Measurements from ENCODE around the gene FSCN2. TPM values are rescaled to one million over a fixed set of nuclear protein-coding genes. Genes with fewer than 3 reads are reported as not detected.

FSCN2 gene
- total RNA-seq, 4 donors from 2014 or later: 0.46 to 2.7 (median 1.8) TPM

DNA sequence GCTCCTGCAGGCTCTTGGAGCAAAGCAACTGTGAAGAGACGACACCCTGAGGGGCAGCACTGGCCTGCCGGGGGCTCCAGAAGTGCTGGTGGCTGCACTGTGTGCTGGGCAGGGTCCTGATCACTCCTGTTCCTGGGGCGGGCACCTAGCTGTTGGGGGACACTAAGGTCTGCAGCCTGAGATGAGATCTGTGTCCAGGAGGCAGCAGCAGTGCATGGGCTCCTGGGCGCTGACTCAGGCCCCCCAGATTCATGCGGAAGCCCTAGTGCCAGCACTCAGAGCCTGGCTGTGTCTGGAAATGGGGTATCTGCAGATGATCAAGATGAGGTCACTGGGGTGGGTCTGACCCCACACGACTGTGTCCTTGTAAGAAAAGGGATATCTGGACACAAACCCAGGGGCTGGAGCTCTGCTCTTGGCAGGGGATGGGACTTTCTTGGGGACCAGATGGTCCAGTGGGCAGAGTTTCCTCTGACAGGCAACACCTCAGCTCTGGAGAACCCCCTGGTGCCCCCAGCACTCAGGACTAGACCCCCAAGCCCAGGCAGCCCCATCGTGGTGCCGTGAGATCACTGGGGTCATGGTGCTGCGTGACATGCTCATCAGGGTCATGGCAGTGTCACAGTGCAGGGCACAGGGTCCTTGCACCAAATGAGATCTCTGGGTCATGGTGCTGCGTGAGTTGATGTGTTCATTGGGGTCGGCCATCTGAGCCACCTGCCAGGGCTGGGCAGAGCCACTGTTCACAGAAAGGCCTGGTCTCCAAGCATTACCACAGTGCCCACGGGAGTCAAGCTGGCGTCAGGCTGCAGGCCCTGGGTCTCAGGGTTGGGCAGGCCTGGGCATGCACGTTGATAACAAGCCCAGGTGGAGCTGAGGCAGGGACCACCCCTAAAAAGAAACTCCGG, 14.5 kb downstream of the FSCN2 start:
- WGBS, 2 donors: 87 to 89% methylated on average over 11 to 14 of the region's 15 CpGs
- H3K4me3 ChIP-seq (ENCODE audit: low read depth, poor library complexity, severe bottlenecking): no peak overlapping the region
- no peak for TF ChIP-seq POLR2A (IDR thresholded peaks at IDR 0.05)
- TF ChIP-seq, protein P1, sequence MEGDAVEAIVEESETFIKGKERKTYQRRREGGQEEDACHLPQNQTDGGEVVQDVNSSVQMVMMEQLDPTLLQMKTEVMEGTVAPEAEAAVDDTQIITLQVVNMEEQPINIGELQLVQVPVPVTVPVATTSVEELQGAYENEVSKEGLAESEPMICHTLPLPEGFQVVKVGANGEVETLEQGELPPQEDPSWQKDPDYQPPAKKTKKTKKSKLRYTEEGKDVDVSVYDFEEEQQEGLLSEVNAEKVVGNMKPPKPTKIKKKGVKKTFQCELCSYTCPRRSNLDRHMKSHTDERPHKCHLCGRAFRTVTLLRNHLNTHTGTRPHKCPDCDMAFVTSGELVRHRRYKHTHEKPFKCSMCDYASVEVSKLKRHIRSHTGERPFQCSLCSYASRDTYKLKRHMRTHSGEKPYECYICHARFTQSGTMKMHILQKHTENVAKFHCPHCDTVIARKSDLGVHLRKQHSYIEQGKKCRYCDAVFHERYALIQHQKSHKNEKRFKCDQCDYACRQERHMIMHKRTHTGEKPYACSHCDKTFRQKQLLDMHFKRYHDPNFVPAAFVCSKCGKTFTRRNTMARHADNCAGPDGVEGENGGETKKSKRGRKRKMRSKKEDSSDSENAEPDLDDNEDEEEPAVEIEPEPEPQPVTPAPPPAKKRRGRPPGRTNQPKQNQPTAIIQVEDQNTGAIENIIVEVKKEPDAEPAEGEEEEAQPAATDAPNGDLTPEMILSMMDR (IDR thresholded peaks at IDR 0.05): no peak
- intact Hi-C loops (cut with DNase I; ENCODE audit: low total_unique reads): no loop called here
- DNase-seq (ENCODE audit: low spot score in 2 of 2): no peak

DNA sequence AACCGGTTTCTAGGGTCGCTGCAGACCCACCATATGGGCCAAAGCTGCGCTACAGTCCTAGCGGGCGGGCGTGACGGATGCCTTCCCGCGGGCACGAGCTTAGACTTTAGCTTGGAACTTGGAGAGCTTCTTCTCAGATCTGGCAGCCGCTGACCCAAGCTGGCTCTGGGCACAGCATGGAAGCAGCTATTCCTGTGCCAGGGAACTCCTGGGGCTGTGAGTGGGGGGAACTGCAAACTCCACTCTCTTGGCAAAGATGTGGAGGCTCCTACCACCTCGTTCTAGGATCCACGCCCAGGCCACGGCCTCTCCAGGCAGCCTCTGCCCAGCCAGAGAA, 15.1 kb downstream of the FSCN2 start:
- no peak for DNase-seq (ENCODE audit: low spot score in 2 of 2)
- TF ChIP-seq, protein P1 (IDR thresholded peaks at IDR 0.05): no peak
- TF ChIP-seq POLR2A (IDR thresholded peaks at IDR 0.05): no peak
- 81 to 90% methylated on average over 14 of the region's 14 CpGs for WGBS, 2 donors
- intact Hi-C loops (cut with DNase I; ENCODE audit: low total_unique reads): no loop called here
- H3K4me3 ChIP-seq (ENCODE audit: low read depth, poor library complexity, severe bottlenecking): no peak overlapping the region

DNA sequence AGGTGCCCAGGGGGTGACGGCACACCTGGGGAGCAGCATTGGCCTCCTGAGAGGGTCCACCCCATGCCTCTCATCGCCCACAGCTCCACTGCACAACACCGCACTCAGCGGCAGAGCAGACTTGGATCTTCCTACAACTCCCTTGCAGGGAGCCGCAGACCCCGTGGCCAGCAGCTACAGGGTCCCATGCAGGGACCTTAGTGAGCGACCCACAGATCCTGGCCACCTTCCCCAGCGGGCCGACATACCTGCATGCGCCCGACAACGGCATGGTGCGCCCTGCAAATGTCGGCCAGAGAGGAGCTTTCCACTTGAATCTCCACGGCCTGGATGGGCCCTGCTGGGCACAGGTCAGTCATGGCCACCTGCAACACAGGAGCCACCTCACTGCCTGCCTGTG, 15.6 kb downstream of the FSCN2 start:
- DNase-seq (ENCODE audit: low spot score in 2 of 2): no peak
- intact Hi-C loops (cut with DNase I; ENCODE audit: low total_unique reads): no loop called here
- WGBS, 2 donors: 94 to 96% methylated on average over 10 to 14 of the region's 15 CpGs
- TF ChIP-seq POLR2A (IDR thresholded peaks at IDR 0.05): no peak
- TF ChIP-seq, protein P1 (IDR thresholded peaks at IDR 0.05): no peak
- no peak overlapping the region for H3K4me3 ChIP-seq (ENCODE audit: low read depth, poor library complexity, severe bottlenecking)

DNA sequence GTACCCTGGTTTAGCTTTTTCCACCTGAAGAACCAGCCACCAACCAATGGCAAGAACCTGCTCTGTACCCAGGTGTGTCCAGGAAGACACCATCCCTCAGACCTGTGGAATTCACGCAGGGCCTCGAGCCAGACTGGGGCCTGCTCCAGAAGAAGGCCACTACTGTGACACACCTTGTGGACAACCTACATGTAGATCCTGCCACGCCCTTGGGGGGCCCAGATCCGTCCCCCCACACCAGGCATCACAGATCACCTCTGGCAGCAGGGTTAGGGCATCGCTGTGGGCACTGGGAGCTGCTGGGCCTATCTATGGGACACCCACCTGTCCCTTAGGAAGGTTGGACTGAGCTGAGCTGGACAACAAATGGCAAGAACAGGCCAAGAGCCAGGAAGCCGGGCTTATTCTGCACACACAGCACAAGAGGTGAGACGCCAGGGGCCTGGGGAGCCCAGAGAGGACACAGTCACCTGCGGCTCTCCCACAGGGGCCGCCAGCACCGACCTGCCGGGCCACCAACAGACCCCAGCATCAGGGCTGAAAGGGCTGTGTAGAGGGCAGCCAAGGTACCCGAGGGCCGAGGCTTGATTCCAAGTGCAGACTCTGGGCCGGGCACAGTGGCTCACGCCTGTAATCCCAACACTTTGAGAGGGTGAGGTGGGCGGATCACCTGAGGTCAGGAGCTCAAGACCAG, 16.3 kb downstream of the FSCN2 start:
- no peak for DNase-seq (ENCODE audit: low spot score in 2 of 2)
- intact Hi-C loops (cut with DNase I; ENCODE audit: low total_unique reads): no loop called here
- H3K4me3 ChIP-seq (ENCODE audit: low read depth, poor library complexity, severe bottlenecking): no peak overlapping the region
- WGBS, 2 donors: 91 to 92% methylated on average over 8 to 15 of the region's 16 CpGs
- TF ChIP-seq POLR2A (IDR thresholded peaks at IDR 0.05): no peak
- TF ChIP-seq, protein P1 (IDR thresholded peaks at IDR 0.05): no peak

DNA sequence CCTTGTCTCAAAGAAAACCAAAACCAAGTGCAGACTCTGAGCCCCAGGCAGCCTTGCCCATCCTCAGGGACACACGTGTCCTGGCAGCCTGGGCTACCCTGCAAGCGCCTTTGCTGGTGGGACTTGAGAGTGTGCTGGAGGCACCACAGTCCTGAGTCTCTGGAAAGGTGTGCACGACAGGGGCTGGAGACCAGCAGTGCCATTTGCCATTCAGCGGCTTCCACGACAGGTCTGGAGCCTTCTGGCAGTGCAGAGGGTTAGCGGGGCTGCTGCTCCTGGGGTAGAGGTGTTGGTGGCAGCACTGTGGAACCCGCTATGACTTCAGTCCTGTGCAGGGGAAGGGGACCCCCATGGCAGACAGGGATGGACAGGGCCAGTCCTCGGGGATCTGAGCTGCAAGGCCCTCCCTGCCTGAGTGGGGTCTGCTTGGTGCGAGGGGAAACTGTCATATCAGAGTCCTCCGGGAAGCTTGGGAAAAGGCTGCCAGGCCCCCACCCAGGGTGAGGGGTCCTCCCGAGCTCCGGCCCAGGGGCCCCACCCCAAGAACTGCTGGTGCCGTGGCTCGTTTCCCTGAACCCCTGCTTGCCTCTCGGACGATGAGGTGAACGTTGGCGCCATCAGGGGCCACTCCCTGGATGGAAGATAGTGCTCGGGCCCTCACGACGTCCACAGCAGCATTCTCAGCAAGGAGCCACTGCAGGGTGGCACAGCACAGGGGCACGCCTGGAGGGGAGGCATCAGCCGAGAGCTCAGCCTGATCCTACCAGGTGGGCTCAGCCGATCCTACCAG, 17.2 kb downstream of the FSCN2 start:
- no peak for DNase-seq (ENCODE audit: low spot score in 2 of 2)
- intact Hi-C loops (cut with DNase I; ENCODE audit: low total_unique reads): no loop called here
- TF ChIP-seq POLR2A (IDR thresholded peaks at IDR 0.05): no peak
- TF ChIP-seq, protein P1 (IDR thresholded peaks at IDR 0.05): no peak
- 83 to 90% methylated on average over 13 to 17 of the region's 24 CpGs for WGBS, 2 donors
- H3K4me3 ChIP-seq (ENCODE audit: low read depth, poor library complexity, severe bottlenecking): no peak overlapping the region

Measured in lower leg skin (tissue), 4 donors.